ENCODE results near the gene MYL11. TPM values are rescaled to one million over a fixed set of nuclear protein-coding genes. Genes with fewer than 3 reads are reported as not detected.

The MYL11 gene
- total RNA-seq, 2 experiments from 2014 or later, result 0.87 to 1.2 TPM

- DNase-seq, result peak; percentile 51
- peaks cover 56% of the 10 kb centered on the region for H3K4me1 Mint-ChIP-seq (ENCODE audit: low read depth)
These were observed 20.0 kb upstream of the MYL11 start for GRCh38 chr16:30354423-30355143.

GRCh38 chr16:30355144-30355953 lies 19.3 kb upstream of the MYL11 start, which contains the start of gene CD2BP2:
TSS of gene CD2BP2 (minus strand) at chr16:30355308. CDS start at chr16:30354681, 627 bp downstream.
- H3K4me3 Mint-ChIP-seq, result peak within 1 kb of the TSS; percentile 97
- H3K27ac Mint-ChIP-seq, result peak within 1 kb of the TSS; percentile 93
- DNase-seq (peak; percentile 93), ATAC-seq (peak; percentile 82)
- H3K36me3 Mint-ChIP-seq (ENCODE audit: low read depth), result peaks cover 31% of the 10 kb centered on the region
- no peaks in the 10 kb centered on the region for H3K27me3 Mint-ChIP-seq
- CTCF ChIA-PET, result interaction anchor here (0.9 to 2.2 kb wide), 5 partner anchors 9 to 260 kb away, joined by 3 to 8 read pairs (median 5); partner anchors contain the start of genes SEPTIN1 and ZNF771
- peaks cover 49% of the 10 kb centered on the region for H3K4me1 Mint-ChIP-seq (ENCODE audit: low read depth)
- intact Hi-C loops (cut with micrococcal nuclease), result no loop called here
- POLR2A ChIA-PET, result interaction anchor here (0.6 to 9.7 kb wide), 14 partner anchors 8 to 339 kb away, joined by 3 to 73 read pairs (median 4); partner anchors contain the start of genes SEPTIN1, TBC1D10B and ZNF771
- H3K9me3 Mint-ChIP-seq, result no peaks in the 10 kb centered on the region
- no peak for TF ChIP-seq CTCF (IDR thresholded peaks at IDR 0.05)

More at GRCh38 chr16:30354423-30355143, 20.0 kb upstream of the MYL11 start:
- Mint-ChIP-seq H3K9me3 (no peaks in the 10 kb centered on the region), H3K36me3 (ENCODE audit: low read depth) (peaks cover 37% of the 10 kb centered on the region), H3K27me3 (no peaks in the 10 kb centered on the region), H3K4me3 (peak overlapping the region; percentile 97), H3K27ac (peak overlapping the region; percentile 93)
- POLR2A ChIA-PET, result interaction anchor here (0.6 to 9.7 kb wide), 11 partner anchors 8 to 218 kb away, joined by 3 to 73 read pairs (median 5); partner anchors contain the start of genes SEPTIN1, TBC1D10B and ZNF771
- no peak for TF ChIP-seq CTCF (IDR thresholded peaks at IDR 0.05)
- peak; percentile 38 for ATAC-seq
- intact Hi-C loops (cut with micrococcal nuclease), result no loop called here
- CTCF ChIA-PET, result interaction anchor here (0.9 to 2.0 kb wide), 5 partner anchors 10 to 55 kb away, joined by 3 to 8 read pairs (median 5); partner anchors contain the start of genes SEPTIN1 and ZNF771

GRCh38 chr16:30355954-30356308 lies 18.7 kb upstream of the MYL11 start:
- intact Hi-C loops (cut with micrococcal nuclease), result no loop called here
- Mint-ChIP-seq H3K4me1 (ENCODE audit: low read depth) (peaks cover 43% of the 10 kb centered on the region), H3K4me3 (peak overlapping the region; percentile 97), H3K36me3 (ENCODE audit: low read depth) (peaks cover 28% of the 10 kb centered on the region), H3K27ac (peak overlapping the region; percentile 93), H3K27me3 (no peaks in the 10 kb centered on the region), H3K9me3 (no peaks in the 10 kb centered on the region)
- no peak for DNase-seq
- ChIA-PET POLR2A (interaction anchor here (0.6 to 9.7 kb wide), 10 partner anchors 8 to 339 kb away, joined by 3 to 73 read pairs (median 4); partner anchors contain the start of genes SEPTIN1, TBC1D10B, ZNF48 and ZNF771), CTCF (interaction anchor here (0.8 to 2.2 kb wide), 4 partner anchors 9 to 259 kb away, joined by 3 to 6 read pairs (median 4); partner anchors contain the start of gene TBC1D10B)
- no peak for TF ChIP-seq CTCF (IDR thresholded peaks at IDR 0.05)
- ATAC-seq, result peak; percentile 3

DNA sequence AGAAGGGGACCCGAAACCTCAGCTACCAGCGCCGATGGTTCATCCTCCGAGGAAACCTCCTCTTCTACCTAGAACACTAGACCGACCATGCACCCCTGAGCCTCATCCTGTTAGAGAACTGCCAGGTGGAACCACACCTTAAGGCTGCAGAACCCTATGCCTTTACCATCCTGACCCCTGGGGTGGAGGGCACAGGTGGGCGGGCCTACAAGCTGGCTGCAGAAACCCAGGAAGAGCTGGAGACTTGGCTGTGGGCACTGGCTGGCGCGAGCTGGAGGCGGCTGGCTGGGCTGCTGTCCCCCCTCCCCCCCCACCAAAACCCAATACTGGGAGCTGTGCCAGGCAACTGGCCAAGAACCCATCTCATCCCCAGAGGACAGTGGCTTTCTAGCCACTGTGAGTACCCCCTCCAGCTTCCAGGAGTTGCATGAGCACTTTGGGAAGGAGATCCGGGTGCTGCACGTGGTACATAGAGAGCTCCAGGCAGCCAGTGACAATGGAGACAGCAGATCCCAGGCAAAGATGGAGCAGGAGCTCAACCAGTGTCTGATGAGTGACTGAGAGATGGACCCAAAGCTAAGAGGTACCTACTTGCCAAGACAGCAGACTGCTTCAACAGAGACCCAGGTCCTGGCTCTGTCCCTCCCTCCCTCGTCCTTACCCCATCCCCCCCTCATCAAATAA lies 18.1 kb upstream of the MYL11 start:
- intact Hi-C loops (cut with micrococcal nuclease), result no loop called here
- POLR2A ChIA-PET, result interaction anchor here (1.2 to 9.7 kb wide), 9 partner anchors 8 to 292 kb away, joined by 3 to 73 read pairs (median 4); partner anchors contain the start of genes SEPTIN1, TBC1D10B and ZNF48
- ATAC-seq, result no peak
- no peaks in the 10 kb centered on the region for H3K27me3 Mint-ChIP-seq
- H3K9me3 Mint-ChIP-seq, result no peaks in the 10 kb centered on the region
- peaks cover 37% of the 10 kb centered on the region for H3K4me1 Mint-ChIP-seq (ENCODE audit: low read depth)
- DNase-seq, result peak; percentile 31
- peaks cover 24% of the 10 kb centered on the region for H3K36me3 Mint-ChIP-seq (ENCODE audit: low read depth)
- peak overlapping the region; percentile 93 for H3K27ac Mint-ChIP-seq
- no peak for TF ChIP-seq CTCF (IDR thresholded peaks at IDR 0.05)
- H3K4me3 Mint-ChIP-seq, result peak overlapping the region; percentile 97
- CTCF ChIA-PET, result interaction anchor here (0.8 to 2.2 kb wide), 5 partner anchors 8 to 259 kb away, joined by 3 to 6 read pairs (median 3); partner anchors contain the start of gene TBC1D10B
